ENCODE data around the gene ROR1. TPM values are rescaled to one million over a fixed set of nuclear protein-coding genes. Genes with fewer than 3 reads are reported as not detected.

Gene ROR1
- total and polyA plus RNA-seq, 3 donors from 2014 or later: 3.3 to 5.1 (median 4.6) TPM

DNA sequence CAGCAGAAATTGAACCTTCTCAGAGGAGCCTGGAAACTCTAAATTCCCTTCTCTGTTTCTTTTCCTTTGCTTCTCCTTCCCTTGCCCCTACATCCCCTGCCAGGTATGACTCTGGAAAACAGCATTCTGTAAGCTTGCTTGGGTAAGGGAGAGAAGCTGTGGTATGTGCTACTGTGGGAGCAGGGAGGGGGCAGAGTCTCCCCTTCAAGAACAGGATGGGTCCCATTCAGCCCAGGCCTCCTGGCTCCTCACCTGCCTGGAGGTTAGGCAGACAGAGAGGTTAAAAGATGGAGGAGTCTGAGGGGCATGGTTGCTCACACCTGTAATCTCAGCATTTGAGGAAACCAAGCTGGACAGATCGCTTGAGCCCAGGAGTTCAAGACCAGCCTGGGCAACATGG, 389.0 kb downstream of the ROR1 start:
- Histone ChIP-seq H3K4me1 (no peaks in the 10 kb centered on the region), H3K4me3 (no peak overlapping the region), H3K27ac (no peak overlapping the region), H3K36me3 (ENCODE audit: low read depth, missing control alignments) (no peaks in the 10 kb centered on the region), H3K9me3 (no peaks in the 10 kb centered on the region), H3K27me3 (no peaks in the 10 kb centered on the region)
- intact Hi-C loops (cut with DNase I; ENCODE audit: low total_unique reads): no loop called here
- no peak for DNase-seq
- TF ChIP-seq, protein P1, sequence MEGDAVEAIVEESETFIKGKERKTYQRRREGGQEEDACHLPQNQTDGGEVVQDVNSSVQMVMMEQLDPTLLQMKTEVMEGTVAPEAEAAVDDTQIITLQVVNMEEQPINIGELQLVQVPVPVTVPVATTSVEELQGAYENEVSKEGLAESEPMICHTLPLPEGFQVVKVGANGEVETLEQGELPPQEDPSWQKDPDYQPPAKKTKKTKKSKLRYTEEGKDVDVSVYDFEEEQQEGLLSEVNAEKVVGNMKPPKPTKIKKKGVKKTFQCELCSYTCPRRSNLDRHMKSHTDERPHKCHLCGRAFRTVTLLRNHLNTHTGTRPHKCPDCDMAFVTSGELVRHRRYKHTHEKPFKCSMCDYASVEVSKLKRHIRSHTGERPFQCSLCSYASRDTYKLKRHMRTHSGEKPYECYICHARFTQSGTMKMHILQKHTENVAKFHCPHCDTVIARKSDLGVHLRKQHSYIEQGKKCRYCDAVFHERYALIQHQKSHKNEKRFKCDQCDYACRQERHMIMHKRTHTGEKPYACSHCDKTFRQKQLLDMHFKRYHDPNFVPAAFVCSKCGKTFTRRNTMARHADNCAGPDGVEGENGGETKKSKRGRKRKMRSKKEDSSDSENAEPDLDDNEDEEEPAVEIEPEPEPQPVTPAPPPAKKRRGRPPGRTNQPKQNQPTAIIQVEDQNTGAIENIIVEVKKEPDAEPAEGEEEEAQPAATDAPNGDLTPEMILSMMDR (IDR thresholded peaks at IDR 0.05): no peak
- no peak for TF ChIP-seq POLR2A (IDR thresholded peaks at IDR 0.05)
- 87% methylated on average over 1 of the region's 1 CpG; no CpG with 5 or more reads in 1 of the 2 donors for WGBS, 2 donors

DNA sequence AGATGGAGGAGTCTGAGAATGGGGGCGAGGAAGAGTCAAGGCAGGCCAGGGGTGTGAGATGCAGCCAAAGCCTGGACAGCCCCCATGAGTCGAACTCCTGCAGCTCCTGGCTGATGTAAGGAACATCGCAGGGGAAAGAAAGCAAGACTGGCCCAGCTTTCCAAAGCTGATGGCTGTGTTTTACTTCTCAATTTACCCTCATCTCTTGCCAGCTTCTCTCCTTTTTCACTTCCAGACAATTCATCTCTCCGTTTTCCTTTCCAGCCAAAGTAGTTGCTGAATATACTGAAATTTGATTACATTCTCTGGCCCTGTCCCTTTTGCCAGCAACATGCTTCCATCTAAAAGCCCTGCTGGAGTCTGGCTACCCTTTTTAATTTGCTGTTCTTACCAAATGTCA, 389.6 kb downstream of the ROR1 start:
- Histone ChIP-seq H3K27me3 (no peaks in the 10 kb centered on the region), H3K9me3 (no peaks in the 10 kb centered on the region), H3K27ac (no peak overlapping the region), H3K4me1 (no peaks in the 10 kb centered on the region), H3K4me3 (no peak overlapping the region), H3K36me3 (ENCODE audit: low read depth, missing control alignments) (no peaks in the 10 kb centered on the region)
- TF ChIP-seq POLR2A (IDR thresholded peaks at IDR 0.05): no peak
- TF ChIP-seq, protein P1 (IDR thresholded peaks at IDR 0.05): no peak
- 73 to 84% methylated on average over 4 of the region's 4 CpGs for WGBS, 2 donors
- no peak for DNase-seq
- intact Hi-C loops (cut with DNase I; ENCODE audit: low total_unique reads): no loop called here

DNA sequence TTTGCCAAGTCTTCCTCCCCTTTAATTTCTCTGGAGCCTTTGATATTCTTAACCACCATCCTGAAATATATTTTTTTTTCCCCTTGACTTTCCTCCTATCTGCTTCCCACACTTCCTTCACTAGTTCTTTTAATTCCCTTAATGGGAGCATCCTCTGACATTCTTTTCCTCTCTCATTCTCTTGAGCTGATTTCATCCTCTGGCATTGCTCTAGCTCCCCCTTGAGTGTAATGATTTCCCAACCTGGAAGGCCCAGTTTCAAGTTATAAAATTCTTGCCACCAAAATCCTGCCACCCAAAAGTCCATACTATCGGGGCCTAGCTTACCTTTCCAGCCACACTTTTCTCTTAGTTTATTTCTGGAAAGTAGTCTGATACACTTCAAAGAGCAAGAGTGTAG, 390.2 kb downstream of the ROR1 start:
- Histone ChIP-seq H3K27me3 (no peaks in the 10 kb centered on the region), H3K4me3 (no peak overlapping the region), H3K36me3 (ENCODE audit: low read depth, missing control alignments) (no peaks in the 10 kb centered on the region), H3K4me1 (no peaks in the 10 kb centered on the region), H3K9me3 (no peaks in the 10 kb centered on the region), H3K27ac (no peak overlapping the region)
- intact Hi-C loops (cut with DNase I; ENCODE audit: low total_unique reads): no loop called here
- TF ChIP-seq POLR2A (IDR thresholded peaks at IDR 0.05): no peak
- TF ChIP-seq, protein P1 (IDR thresholded peaks at IDR 0.05): no peak
- no peak for DNase-seq
- WGBS, 2 donors: 63 to 77% methylated on average over 1 of the region's 1 CpG

DNA sequence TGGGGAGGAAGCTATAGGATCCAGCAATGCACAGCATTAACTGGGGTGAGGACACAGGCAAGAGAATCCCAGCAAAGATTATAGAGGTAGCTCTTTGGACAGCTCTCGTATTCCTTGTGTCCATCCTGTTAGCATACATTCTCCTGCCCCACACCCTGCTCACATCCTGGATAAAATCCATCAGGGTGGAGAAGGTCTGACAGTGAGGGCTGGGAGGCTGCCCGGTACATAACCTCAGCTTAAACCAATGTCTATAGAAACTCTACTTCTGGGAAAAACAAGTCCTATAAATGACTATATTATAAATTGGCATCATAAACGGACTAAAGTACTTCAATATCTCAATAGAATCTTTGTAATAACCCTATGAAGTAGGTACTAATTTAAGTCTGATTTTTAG, 392.8 kb downstream of the ROR1 start:
- Histone ChIP-seq H3K27me3 (no peaks in the 10 kb centered on the region), H3K9me3 (no peaks in the 10 kb centered on the region), H3K27ac (no peak overlapping the region), H3K36me3 (ENCODE audit: low read depth, missing control alignments) (no peaks in the 10 kb centered on the region), H3K4me3 (no peak overlapping the region), H3K4me1 (no peaks in the 10 kb centered on the region)
- TF ChIP-seq, protein P1 (IDR thresholded peaks at IDR 0.05): no peak
- TF ChIP-seq POLR2A (IDR thresholded peaks at IDR 0.05): no peak
- intact Hi-C loops (cut with DNase I; ENCODE audit: low total_unique reads): no loop called here
- no peak for DNase-seq
- 82 to 92% methylated on average over 3 of the region's 3 CpGs for WGBS, 2 donors

DNA sequence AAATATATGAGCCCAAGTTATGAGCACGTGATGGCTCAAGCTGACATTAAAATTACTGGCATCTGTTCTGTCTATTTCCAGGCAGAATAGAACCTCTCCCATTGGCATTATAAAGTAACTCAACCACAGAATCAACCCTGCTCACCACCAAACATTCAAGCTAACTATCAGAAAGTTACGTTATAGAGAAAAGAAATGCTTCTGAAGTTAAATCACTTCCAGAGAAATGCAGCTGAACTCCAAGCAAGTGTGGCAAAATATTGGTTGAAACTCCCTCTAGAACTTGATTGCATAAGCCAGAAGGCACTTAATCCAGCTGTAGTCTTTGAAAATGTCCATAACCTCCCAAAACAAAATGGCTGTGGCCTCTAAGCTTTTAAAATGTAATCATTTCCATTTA, 393.4 kb downstream of the ROR1 start:
- Histone ChIP-seq H3K4me3 (no peak overlapping the region), H3K9me3 (no peaks in the 10 kb centered on the region), H3K27ac (no peak overlapping the region), H3K36me3 (ENCODE audit: low read depth, missing control alignments) (no peaks in the 10 kb centered on the region), H3K4me1 (no peaks in the 10 kb centered on the region), H3K27me3 (no peaks in the 10 kb centered on the region)
- intact Hi-C loops (cut with DNase I; ENCODE audit: low total_unique reads): no loop called here
- 46 to 72% methylated on average over 2 of the region's 2 CpGs for WGBS, 2 donors
- TF ChIP-seq, protein P1 (IDR thresholded peaks at IDR 0.05): no peak
- no peak for TF ChIP-seq POLR2A (IDR thresholded peaks at IDR 0.05)
- DNase-seq: no peak

All from testis (tissue), 3 donors.